ENCODE results near the gene CRIP1. TPM values are rescaled to one million over a fixed set of nuclear protein-coding genes. Genes with fewer than 3 reads are reported as not detected.

Gene CRIP1
- total RNA-seq, 2 experiments from 2014 or later: 702 to 753 TPM

- CTCF ChIA-PET: interaction anchor here (1.0 to 1.8 kb wide), 3 partner anchors 21 to 82 kb away, joined by 3 to 4 read pairs (median 4); no protein-coding TSS in a partner anchor
- H3K36me3 Mint-ChIP-seq (ENCODE audit: low read depth): peaks cover 8% of the 10 kb centered on the region
These were observed 30.7 kb upstream of the CRIP1 start for GRCh38 chr14:105455766-105456660.

DNA sequence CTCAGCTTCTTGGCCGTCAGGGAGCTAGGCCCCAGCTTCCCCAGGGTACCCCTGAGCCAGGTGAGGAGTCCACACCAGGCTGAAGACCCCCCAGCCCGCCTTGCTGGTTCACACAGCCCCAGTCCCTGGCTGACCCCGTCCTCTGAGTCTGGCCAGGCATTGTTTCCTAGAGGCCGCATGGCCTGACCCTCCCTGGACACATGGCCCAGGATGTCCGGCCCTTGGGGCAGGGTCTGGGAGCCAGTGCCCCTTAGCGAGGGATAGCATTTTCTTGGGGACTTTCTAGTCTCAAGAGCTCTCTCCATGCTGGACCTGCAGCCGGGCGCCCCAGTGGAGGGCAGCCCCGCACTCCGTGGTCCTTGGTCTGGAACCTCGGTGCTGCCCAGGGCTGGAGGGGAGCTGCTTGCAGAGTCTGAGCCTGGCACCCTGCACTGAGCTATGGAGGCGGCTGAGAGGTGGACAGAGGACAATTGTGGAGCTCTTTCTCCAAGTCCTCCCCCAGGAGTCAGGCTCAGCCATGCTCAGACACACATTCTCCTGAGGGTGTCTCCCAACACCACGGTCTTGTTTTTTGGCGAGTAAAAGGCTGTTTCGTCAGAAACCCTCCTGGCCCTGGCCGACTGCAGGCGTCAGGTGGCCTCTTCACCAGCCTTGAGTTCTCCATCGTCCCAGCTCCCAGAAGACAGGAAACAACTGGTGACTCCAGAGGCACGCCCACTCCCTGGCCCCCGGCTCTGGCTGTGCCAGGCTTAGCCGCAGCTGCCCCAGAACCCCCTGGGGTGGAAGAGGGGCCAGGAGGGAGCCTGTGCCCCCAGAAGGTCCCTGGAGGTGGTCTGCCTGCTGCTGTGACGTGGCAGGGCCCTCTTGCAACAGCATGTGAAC lies 29.7 kb upstream of the CRIP1 start:
- DNase-seq: no peak
- Mint-ChIP-seq H3K27me3 (no peaks in the 10 kb centered on the region), H3K4me3 (no peak overlapping the region), H3K27ac (no peak overlapping the region), H3K9me3 (no peaks in the 10 kb centered on the region), H3K36me3 (ENCODE audit: low read depth) (peaks cover 13% of the 10 kb centered on the region), H3K4me1 (no peaks in the 10 kb centered on the region)
- ChIA-PET POLR2A (no interaction called here), CTCF (interaction anchor here (0.8 to 1.8 kb wide), 5 partner anchors 9 to 83 kb away, joined by 3 to 5 read pairs (median 4); no protein-coding TSS in a partner anchor)

More at GRCh38 chr14:105455766-105456660, 30.7 kb upstream of the CRIP1 start:
- POLR2A ChIA-PET: no interaction called here
- Mint-ChIP-seq H3K4me3 (no peak overlapping the region), H3K9me3 (no peaks in the 10 kb centered on the region), H3K27ac (no peak overlapping the region), H3K27me3 (no peaks in the 10 kb centered on the region), H3K4me1 (no peaks in the 10 kb centered on the region)
- no peak for DNase-seq

GRCh38 chr14:105458010-105458409 lies 28.7 kb upstream of the CRIP1 start:
- no peaks in the 10 kb centered on the region for H3K9me3 Mint-ChIP-seq
- POLR2A ChIA-PET: no interaction called here
- H3K27me3 Mint-ChIP-seq: no peaks in the 10 kb centered on the region
- H3K4me1 Mint-ChIP-seq: no peaks in the 10 kb centered on the region
- no peak overlapping the region for H3K27ac Mint-ChIP-seq
- peaks cover 15% of the 10 kb centered on the region for H3K36me3 Mint-ChIP-seq (ENCODE audit: low read depth)
- H3K4me3 Mint-ChIP-seq: no peak overlapping the region
- CTCF ChIA-PET: interaction anchor here (0.8 kb wide), 1 partner anchor 12 kb away, joined by 3 read pairs; no protein-coding TSS in a partner anchor
- DNase-seq: no peak

DNA sequence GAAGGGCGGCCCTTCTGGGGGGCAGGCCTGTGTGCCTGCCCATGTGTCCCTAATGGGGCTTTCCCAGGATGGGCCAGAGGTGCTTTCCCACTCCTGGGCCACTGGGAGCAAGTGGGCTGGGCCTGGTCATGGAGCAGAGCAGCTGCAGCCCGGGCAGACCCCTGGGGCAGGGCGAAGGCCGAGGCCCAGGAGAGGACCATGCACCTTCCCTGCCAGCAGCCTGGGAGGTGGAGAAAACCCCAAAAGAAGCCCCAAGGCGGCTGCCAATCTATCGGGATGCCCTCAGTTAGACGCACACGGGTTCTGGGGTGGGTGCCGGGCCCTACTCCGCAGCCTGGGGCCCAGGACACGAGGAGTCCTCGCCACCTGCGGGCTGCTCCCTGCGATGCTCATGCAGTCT lies 28.1 kb upstream of the CRIP1 start:
- POLR2A ChIA-PET: no interaction called here
- DNase-seq: no peak
- H3K9me3 Mint-ChIP-seq: no peaks in the 10 kb centered on the region
- no peaks in the 10 kb centered on the region for H3K27me3 Mint-ChIP-seq
- peaks cover 16% of the 10 kb centered on the region for H3K36me3 Mint-ChIP-seq (ENCODE audit: low read depth)
- H3K27ac Mint-ChIP-seq: no peak overlapping the region
- no peak overlapping the region for H3K4me3 Mint-ChIP-seq
- CTCF ChIA-PET: no interaction called here
- no peaks in the 10 kb centered on the region for H3K4me1 Mint-ChIP-seq

DNA sequence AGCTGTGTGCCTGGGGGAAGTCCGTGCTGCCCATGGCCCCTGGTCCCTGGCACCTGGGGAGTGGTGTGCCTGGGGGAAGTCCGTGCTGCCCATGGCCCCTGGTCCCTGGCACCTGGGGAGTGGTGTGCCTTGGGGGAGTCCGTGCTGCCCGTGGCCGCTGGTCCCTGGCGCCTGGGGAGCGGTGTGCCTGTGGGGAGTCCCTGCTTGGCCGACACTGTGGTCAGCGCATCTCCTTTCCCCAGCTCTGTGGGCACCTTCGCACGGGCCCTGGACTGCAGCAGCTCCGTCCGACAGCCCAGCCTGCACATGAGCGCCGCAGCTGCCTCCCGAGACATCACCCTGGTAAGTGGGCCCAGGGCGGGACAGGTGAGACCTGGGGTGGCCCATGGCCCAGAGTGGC lies 26.6 kb upstream of the CRIP1 start:
- H3K36me3 Mint-ChIP-seq (ENCODE audit: low read depth): peaks cover 16% of the 10 kb centered on the region
- DNase-seq: no peak
- no peaks in the 10 kb centered on the region for H3K9me3 Mint-ChIP-seq
- ChIA-PET CTCF (interaction anchor here (0.6 kb wide), 1 partner anchor 8 kb away, joined by 3 read pairs; no protein-coding TSS in a partner anchor), POLR2A (no interaction called here)
- H3K27me3 Mint-ChIP-seq: no peaks in the 10 kb centered on the region
- H3K27ac Mint-ChIP-seq: no peak overlapping the region
- H3K4me1 Mint-ChIP-seq: no peaks in the 10 kb centered on the region
- H3K4me3 Mint-ChIP-seq: no peak overlapping the region

DNA sequence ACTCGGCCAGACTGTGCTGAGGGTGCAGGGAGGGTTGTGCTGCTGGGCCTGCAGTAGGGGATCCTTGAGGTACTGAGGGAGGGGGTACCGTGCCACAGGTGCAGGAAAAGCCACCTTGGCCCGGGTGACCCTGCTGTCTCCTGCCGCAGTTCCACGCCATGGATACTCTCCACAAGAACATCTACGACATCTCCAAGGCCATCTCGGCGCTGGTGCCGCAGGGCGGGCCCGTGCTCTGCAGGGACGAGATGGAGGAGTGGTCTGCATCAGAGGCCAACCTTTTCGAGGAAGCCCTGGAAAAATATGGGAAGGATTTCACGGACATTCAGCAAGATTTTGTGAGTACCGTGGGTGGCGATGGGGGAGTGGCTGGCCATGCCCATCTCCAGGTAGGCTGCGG lies 26.1 kb upstream of the CRIP1 start:
- ChIA-PET POLR2A (no interaction called here), CTCF (no interaction called here)
- no peak overlapping the region for H3K27ac Mint-ChIP-seq
- H3K36me3 Mint-ChIP-seq (ENCODE audit: low read depth): peaks cover 12% of the 10 kb centered on the region
- DNase-seq: no peak
- no peaks in the 10 kb centered on the region for H3K27me3 Mint-ChIP-seq
- H3K9me3 Mint-ChIP-seq: no peaks in the 10 kb centered on the region
- no peak overlapping the region for H3K4me3 Mint-ChIP-seq
- no peaks in the 10 kb centered on the region for H3K4me1 Mint-ChIP-seq

DNA sequence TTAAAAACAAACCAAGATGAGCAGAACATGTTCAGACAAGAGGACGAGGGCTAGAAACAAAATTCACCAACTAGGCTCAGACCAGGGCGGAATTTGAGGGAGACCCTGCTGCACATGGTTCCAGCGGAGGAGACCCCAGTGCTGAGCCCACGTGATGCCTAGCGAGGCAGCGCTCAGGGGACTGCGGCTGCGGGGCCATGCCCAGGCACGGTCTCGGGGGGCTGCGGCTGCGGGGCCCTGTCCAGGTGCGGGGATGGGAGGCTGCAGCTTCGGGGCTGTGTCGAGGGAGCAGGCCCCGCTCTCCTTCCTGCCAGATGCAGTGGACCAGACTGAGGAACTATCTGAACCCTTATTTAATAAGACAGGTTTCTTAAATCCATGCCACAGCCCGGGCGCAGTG lies 24.8 kb upstream of the CRIP1 start:
- no peak for DNase-seq
- Mint-ChIP-seq H3K9me3 (no peaks in the 10 kb centered on the region), H3K36me3 (ENCODE audit: low read depth) (peaks cover 11% of the 10 kb centered on the region), H3K27me3 (no peaks in the 10 kb centered on the region), H3K27ac (no peak overlapping the region), H3K4me3 (no peak overlapping the region), H3K4me1 (no peaks in the 10 kb centered on the region)
- POLR2A ChIA-PET: no interaction called here
- CTCF ChIA-PET: interaction anchor here (0.9 kb wide), 1 partner anchor 28 kb away, joined by 3 read pairs; no protein-coding TSS in a partner anchor

- ChIA-PET CTCF (no interaction called here), POLR2A (no interaction called here)
- H3K4me3 Mint-ChIP-seq: no peak overlapping the region
- no peaks in the 10 kb centered on the region for H3K4me1 Mint-ChIP-seq
- DNase-seq: no peak
- no peak overlapping the region for H3K27ac Mint-ChIP-seq
- H3K27me3 Mint-ChIP-seq: no peaks in the 10 kb centered on the region
- H3K9me3 Mint-ChIP-seq: no peaks in the 10 kb centered on the region
- peaks cover 11% of the 10 kb centered on the region for H3K36me3 Mint-ChIP-seq (ENCODE audit: low read depth)
These were observed 22.2 kb upstream of the CRIP1 start for GRCh38 chr14:105464501-105464900.

DNA sequence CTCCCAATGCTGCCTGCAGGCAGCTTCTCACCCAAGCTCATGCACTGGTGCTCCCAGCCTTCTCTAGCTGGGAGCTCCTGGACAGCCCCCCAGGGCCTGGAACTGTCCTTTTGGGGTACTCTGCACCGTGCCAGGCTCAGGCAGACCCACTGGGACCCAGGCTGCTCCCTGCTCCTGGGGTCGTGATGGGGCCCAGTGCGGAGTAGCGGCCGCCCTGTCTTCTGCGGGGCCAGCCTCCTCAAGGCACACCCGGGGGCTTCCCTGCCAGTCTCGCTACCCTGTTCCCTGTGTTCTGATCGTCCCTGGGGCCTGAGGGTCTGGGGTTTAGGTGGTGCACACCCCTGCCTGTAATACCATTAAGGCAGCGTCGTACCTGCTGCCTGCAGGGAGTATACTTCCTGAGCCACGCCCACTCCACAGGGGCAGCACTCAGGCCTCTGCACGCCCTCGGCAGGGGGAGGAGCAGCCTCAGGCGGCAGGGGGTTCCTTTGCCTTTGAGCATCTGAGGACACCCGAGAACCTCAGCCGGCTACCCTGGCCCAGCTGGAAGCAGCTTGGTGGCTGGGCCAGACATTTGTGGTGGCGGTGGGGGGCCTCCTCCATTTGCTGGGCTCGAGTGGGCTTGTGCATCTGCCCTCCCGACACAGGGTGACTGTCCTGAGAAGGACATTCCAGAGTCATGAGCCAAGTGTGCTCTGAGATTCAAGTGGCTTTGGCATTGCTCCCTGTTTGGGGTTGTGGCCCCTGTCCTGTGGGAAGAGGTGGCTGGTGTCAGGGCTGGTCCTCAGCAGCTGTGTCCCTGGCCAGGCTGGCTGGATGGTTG lies 21.3 kb upstream of the CRIP1 start:
- no peaks in the 10 kb centered on the region for H3K27me3 Mint-ChIP-seq
- no peak overlapping the region for H3K4me3 Mint-ChIP-seq
- POLR2A ChIA-PET: no interaction called here
- no peaks in the 10 kb centered on the region for H3K4me1 Mint-ChIP-seq
- no peak overlapping the region for H3K27ac Mint-ChIP-seq
- no peak for DNase-seq
- peaks cover 11% of the 10 kb centered on the region for H3K36me3 Mint-ChIP-seq (ENCODE audit: low read depth)
- no peaks in the 10 kb centered on the region for H3K9me3 Mint-ChIP-seq
- CTCF ChIA-PET: no interaction called here

GRCh38 chr14:105466531-105467248 lies 20.0 kb upstream of the CRIP1 start:
- H3K4me1 Mint-ChIP-seq: no peaks in the 10 kb centered on the region
- H3K36me3 Mint-ChIP-seq (ENCODE audit: low read depth): peaks cover 5% of the 10 kb centered on the region
- no peaks in the 10 kb centered on the region for H3K27me3 Mint-ChIP-seq
- POLR2A ChIA-PET: no interaction called here
- no peak for DNase-seq
- no peak overlapping the region for H3K27ac Mint-ChIP-seq
- no peak overlapping the region for H3K4me3 Mint-ChIP-seq
- no peaks in the 10 kb centered on the region for H3K9me3 Mint-ChIP-seq
- CTCF ChIA-PET: interaction anchor here (0.9 kb wide), 1 partner anchor 23 kb away, joined by 3 read pairs; no protein-coding TSS in a partner anchor

DNA sequence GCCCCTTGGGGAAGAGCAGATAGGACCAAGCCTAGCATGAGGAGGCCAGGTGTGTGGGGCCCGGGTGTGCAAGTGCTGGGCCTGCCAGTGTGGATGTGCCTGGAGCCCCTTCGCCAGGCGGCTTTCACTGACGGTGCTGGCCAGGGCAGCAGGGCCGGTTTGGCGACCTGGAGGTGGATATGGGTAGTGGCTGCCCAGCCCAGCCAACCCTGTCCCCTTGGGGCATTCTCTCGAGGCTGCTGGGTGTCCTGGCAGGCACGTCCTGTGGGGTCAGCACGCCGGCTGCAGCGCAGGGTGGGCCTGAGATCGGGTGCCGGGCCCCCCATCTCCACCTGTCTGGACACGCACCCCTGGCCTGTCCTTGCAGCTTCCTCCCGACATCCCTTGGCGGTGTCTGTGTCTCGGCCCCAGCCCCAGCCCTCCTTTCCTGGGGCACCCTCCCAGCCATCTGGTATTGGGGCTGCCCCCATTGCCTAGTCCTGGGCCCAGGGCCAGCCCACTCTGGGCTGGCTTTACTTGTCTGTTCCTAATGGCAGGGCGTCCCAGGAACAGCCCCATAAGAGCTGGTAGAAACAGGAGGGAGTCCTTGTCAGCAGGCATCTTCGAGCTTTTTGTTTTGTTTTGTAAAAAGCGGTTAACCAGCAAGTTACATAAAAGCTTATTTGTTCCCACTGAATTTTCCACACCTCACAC lies 19.3 kb upstream of the CRIP1 start:
- no peak for DNase-seq
- ChIA-PET CTCF (interaction anchor here (0.9 to 6.9 kb wide), 2 partner anchors 14 to 22 kb away, joined by 3 to 41 read pairs; no protein-coding TSS in a partner anchor), POLR2A (no interaction called here)
- Mint-ChIP-seq H3K27me3 (no peaks in the 10 kb centered on the region), H3K4me1 (no peaks in the 10 kb centered on the region), H3K36me3 (ENCODE audit: low read depth) (peaks cover 2% of the 10 kb centered on the region), H3K27ac (no peak overlapping the region), H3K9me3 (no peaks in the 10 kb centered on the region), H3K4me3 (no peak overlapping the region)

All from activated CD4-positive, alpha-beta T cell treated with anti-CD3 and anti-CD28 coated beads, Interleukin-2, amount 10 ng/mL, durations not matched to agents 7 days and 5 days (primary cell).